GM21390 (cell line): ENCODE measurements around the gene DIP2A.

Experiments used
- ATAC-seq: cut with Tn5 transposase; IDR thresholded peaks from one replicate; pipeline ENCODE4 v1.9.1; 2021; ENCODE audit not compliant: unreplicated experiment

Gene DIP2A, protein sequence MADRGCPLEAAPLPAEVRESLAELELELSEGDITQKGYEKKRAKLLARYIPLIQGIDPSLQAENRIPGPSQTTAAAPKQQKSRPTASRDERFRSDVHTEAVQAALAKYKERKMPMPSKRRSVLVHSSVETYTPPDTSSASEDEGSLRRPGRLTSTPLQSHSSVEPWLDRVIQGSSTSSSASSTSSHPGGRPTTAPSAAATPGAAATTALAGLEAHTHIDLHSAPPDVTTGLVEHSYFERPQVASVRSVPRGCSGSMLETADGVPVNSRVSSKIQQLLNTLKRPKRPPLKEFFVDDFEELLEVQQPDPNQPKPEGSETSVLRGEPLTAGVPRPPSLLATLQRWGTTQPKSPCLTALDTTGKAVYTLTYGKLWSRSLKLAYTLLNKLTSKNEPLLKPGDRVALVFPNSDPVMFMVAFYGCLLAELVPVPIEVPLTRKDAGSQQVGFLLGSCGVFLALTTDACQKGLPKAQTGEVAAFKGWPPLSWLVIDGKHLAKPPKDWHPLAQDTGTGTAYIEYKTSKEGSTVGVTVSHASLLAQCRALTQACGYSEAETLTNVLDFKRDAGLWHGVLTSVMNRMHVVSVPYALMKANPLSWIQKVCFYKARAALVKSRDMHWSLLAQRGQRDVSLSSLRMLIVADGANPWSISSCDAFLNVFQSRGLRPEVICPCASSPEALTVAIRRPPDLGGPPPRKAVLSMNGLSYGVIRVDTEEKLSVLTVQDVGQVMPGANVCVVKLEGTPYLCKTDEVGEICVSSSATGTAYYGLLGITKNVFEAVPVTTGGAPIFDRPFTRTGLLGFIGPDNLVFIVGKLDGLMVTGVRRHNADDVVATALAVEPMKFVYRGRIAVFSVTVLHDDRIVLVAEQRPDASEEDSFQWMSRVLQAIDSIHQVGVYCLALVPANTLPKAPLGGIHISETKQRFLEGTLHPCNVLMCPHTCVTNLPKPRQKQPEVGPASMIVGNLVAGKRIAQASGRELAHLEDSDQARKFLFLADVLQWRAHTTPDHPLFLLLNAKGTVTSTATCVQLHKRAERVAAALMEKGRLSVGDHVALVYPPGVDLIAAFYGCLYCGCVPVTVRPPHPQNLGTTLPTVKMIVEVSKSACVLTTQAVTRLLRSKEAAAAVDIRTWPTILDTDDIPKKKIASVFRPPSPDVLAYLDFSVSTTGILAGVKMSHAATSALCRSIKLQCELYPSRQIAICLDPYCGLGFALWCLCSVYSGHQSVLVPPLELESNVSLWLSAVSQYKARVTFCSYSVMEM (N-terminal part only)

DNA sequence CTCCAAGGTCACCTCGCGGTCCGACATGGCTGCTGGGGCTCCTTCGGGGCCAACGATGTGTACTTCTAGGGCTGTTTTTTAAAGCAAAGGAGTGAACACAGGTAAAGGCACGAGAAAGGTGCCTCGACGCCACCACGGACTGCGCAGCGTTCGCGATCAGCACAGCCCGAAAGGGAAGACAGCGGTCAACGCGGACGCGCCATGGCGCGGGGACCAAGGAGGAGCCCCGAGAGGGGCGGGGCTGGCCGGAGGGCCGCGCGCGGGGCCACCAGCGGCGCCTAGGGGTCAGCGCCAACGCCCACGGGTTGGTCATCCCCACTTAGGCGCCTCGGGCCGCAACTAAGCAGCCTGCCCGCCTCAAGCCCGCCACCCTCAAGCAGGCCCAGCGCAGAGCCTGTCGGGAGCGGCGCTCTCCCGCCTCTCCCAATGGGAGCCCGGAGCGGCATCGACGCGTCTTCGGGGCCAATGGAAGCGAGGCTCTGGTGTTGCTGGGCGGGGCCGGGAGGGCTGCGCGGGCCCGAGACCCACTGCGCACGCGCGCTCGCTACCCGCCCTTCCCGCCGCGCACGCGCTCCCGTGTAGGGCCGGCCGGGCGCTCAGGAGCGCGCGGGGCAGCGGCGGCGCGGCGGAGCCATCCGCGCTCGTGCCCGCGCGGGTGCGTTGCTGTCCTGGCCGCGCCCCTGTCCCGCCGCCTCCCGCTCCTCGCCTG lies at the start of gene DIP2A:
Gene DIP2A (plus strand): TSS at position 577 of the 709 bp plus-strand sequence. CDS start 241 bp downstream, outside the sequence.
- peak; percentile 86 for ATAC-seq

DNA sequence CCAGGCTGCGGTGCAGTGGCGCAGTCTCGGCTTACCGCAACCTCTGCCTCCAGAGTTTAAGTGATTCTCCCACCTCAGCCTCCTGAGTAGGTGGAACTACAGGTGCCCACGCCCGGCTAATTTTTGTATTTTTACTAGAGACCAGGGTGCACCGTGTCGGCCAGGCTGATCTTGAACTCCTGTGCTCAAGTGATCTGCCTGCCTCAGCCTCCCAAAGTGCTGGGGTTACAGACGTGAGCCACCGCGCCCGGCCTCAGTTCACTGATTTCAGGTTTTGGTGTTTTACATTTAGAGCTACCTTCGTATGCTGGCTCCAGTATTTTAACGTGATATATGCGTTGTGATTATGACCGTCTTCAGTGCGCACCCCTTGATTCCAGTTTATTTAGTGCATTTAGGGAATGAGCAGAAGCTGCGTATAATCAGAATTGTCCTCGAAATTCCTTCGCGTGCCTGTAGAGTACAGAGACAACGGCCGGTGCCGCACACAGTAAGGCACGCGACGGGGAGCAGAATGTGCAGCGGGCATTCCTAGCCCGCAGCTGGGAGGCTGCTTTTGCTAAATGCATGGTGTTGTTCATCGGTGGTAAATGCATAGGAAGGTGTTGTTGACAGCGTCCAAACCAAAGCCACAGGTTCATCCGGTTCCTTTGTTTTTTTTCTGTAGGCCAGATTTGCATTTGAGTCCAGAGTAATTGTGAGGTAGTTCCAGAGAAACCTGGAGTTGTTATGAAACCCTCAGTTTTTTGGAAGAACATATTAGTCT lies 48.9 kb upstream of the DIP2A start:
- no peak for ATAC-seq

DNA sequence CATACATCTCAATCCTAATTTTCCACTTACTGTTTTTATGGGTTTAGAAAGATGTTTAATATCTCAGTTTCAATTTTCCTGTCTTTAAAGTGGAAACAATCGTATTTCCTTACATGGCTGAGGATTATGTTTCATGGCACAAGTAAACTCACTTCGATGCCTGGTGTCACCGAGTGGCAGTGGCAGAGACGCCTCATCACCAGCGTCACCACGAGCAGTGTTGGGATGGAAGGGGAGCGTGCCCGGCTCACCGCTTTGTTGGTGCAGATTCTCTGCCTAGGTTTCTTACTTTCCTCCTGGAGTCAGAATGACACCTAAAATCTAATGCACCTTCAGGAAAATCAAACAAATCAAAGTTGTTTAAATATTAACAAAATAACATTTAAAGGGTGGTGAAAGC lies 48.2 kb upstream of the DIP2A start:
- no peak for ATAC-seq

DNA sequence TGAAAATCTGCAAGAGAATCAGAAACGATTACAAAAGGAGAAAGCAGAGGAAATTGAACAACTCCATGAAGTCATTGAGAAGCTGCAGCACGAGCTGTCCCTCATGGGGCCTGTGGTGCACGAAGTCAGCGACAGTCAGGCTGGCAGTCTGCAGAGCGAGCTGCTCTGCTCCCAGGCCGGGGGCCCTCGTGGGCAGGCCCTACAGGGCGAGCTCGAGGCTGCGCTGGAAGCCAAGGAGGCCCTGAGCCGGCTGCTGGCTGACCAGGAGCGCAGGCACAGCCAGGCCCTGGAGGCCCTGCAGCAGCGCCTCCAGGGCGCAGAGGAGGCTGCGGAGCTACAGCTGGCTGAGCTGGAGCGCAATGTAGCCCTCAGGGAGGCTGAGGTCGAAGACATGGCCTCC lies 47.5 kb upstream of the DIP2A start:
- no peak for ATAC-seq

GRCh38 chr21:46411691-46412090 lies 47.0 kb upstream of the DIP2A start:
- ATAC-seq, result no peak

- ATAC-seq, result no peak
Observed at GRCh38 chr21:46412521-46413364, 45.9 kb upstream of the DIP2A start.

- no peak for ATAC-seq
Observed at GRCh38 chr21:46413365-46413696, 45.4 kb upstream of the DIP2A start.

- no peak for ATAC-seq
Observed at GRCh38 chr21:46414965-46415275, 43.8 kb upstream of the DIP2A start.

GRCh38 chr21:46416551-46416950 lies 42.1 kb upstream of the DIP2A start:
- ATAC-seq, result no peak

DNA sequence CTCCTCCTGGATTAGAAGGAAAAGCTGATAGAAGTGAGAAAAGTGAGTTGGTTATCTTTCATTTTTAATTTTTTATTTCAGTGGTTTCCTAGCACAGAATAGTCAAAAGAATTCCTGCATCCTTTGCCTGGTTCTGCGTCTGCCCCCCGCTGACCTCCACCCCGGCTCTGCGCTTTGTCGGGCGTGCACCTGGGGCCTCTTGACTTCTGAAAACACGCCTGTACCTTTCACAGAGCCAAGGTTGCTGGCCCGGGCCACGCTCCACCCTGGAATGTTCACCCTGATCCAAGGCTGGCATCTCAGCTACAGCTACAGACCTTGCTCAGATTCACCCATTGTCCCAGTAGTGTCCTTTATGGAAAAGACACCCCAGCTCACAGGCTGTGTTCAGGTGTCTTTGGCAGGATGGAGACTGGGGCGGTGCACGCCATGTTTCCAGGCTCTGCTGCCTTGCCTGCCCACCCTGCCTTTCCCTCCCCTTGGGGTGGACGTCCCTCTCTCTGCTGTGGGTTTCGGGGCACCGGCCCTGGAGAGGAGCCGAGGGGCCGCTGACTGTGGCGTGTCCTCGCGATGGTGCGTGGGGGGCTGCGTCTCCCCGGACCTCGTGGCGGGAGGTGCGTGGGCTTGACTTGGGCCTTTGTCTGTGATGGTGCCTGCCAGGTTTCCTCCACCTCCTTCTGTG lies 40.3 kb upstream of the DIP2A start:
- no peak for ATAC-seq

GRCh38 chr21:46420241-46421190 lies 38.2 kb upstream of the DIP2A start:
- ATAC-seq, result no peak

GRCh38 chr21:46421191-46421750 lies 37.4 kb upstream of the DIP2A start:
- ATAC-seq, result no peak

DNA sequence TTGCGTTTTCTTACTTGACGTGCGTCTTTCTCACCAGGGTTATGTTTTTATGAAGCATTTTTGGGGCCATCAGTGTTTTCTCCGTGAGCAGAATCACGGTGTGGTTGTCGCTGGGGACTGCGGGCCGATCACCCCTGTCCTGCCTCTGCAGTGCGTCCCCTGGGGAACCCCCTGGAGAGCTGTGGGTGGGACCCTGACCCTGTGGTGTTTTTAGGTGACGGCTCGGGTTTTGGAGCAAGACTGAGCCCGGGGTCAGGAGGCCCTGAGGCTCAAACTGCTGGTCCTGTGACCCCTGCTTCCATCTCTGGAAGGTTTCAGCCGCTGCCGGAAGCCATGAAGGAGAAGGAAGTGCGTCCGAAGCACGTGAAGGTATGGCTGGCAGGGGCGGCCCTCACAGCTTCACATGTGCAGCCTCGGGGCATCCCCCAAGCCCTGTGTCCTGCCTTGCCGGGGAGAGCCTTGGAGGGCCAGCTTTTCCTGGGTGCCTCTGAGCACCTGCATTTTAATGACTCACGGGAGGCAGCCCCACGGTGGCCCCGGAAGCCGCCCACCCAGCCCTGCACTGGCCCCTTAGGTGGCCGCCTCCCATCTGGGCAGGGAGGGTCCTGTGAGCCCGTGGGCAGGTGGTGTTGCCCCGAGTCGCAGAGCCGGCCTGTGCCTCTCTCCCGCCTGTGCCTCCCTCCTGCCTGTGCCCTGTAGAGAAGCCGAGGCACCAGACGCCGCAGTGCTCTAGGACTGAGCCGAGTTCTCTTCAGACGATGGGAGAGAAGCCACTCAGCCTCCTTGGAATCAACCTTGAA lies 36.7 kb upstream of the DIP2A start:
- ATAC-seq, result no peak

GRCh38 chr21:46422636-46423241 lies 36.0 kb upstream of the DIP2A start:
- no peak for ATAC-seq

GRCh38 chr21:46423546-46424038 lies 35.1 kb upstream of the DIP2A start:
- ATAC-seq, result no peak

DNA sequence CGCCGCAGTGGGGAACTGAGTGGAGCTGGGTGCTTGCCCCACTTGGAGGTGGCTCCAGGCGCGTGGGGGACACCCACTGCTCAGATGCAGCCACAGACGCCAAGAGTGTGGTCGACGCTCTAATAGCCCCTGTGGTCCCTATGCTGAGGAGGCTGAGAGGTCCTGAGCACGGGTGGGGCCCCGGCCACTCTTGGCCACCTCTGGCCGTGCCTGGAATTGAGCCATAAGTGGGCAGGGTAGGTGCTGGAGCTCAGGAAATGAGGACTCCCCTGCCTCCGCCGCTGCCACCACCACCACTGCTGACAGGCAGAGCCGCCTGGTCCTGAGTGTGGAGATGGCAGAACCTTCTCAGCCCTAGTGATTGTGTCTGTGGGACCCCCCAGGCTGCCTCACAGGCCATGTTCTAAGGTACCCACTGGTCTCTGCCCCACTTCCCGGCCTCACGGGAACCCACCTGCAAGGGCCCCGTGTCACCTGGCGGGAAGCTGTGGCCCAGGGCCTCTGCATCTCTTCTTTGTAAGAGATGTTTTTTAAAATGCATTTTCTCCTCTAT lies 34.6 kb upstream of the DIP2A start:
- ATAC-seq, result no peak
